OCI-LY7 (cell line): Measurements from ENCODE around the gene MRPS27.

Experiments used
- CTCF ChIP-seq: fragments of 200-600 bp; sonication (generic); conservative IDR thresholded peaks from 2 replicates; pipeline ENCODE4 v1.5.1; 2014; ENCODE audit warnings: mild to moderate bottlenecking, antibody characterized with exemption, low read length, moderate library complexity, mixed read lengths
- EZH2phosphoT487 ChIP-seq: fragments of 200-600 bp; sonication (generic); IDR thresholded peaks from 2 replicates; pipeline ENCODE4 v1.6.1; 2018; ENCODE audit warnings: low read depth, borderline replicate concordance, mild to moderate bottlenecking, mixed run types, antibody characterized with exemption, low read length, moderate library complexity, mixed read lengths

DNA sequence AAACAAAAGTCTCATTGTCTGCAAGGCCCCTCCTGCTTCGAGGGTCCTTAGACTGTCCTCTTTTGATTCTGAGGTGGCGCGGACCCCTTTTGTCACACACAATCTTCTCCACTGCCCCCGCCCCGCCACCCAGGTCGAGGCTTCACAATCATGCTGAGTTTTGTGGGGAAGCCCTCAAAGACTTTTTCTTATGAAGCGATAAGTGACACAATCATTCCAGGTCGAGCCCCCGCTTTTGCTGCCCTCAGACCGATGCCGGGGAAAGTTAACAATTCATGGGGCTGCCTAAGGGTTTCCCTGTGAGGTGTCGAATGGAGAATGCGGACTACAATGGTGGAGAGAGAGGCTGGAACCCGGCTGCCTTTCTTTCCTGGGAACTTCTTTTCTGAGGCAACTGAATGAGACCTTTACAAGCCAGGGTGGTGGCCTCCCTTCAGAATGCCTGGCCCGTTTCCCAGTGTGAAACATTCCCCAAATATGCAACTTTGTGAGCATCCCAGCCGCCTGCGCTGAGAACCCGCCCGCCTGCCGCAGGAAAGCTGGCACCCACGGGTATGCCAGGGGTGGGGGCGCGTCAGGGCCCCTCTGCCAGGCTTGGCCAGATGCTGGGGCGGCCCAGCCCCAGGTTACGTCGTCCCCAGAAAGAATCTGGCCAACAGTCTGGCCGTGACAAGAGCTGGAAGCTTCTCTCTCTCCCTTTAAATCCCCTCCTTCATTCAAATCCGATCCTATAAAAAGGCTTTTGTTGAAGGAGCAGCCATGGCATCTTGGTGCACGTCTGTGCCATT is 140.8 kb downstream of the MRPS27 start:
- TF ChIP-seq EZH2phosphoT487, result no peak
- TF ChIP-seq CTCF, result no peak
